Right atrium auricular region (tissue), 2 donors: ENCODE results near the gene RGS12. TPM values are rescaled to one million over a fixed set of nuclear protein-coding genes. Genes with fewer than 3 reads are reported as not detected.

Experiments
- DNase-seq: peaks from one replicate; pipeline ENCODE4 v3.0.0-alpha.2; 2019; ENCODE audit warnings: low spot score
- H3K27ac ChIP-seq, 2 donors: fragments of 200-600 bp; sonication (generic); 1 replicate in 1 of 2; 2 replicates in 1 of 2; pipeline ENCODE4 v1.5.1; 2016 to 2019
- H3K27me3 ChIP-seq, 2 donors: fragments of 200-600 bp; sonication (generic); one replicate each; pipeline versions ENCODE4 v1.5.1 to v1.6.0; 2017 to 2019
- H3K36me3 ChIP-seq: fragments of 200-600 bp; sonication (generic); one replicate; pipeline ENCODE4 v1.5.1; 2016
- H3K4me1 ChIP-seq, 2 donors: fragments of 200-600 bp; sonication (generic); one replicate each; pipeline versions ENCODE4 v1.5.1 to v1.6.0; 2017 to 2019
- H3K4me3 ChIP-seq, 2 donors: fragments of 200-600 bp; sonication (generic); 1 replicate in 1 of 2; 2 replicates in 1 of 2; pipeline ENCODE4 v1.5.1; 2017 to 2019; ENCODE audit warnings: mild to moderate bottlenecking in 1 of 2, moderate library complexity in 1 of 2
- H3K9me3 ChIP-seq, 2 donors: fragments of 200-600 bp; sonication (generic); one replicate each; pipeline ENCODE4 v1.5.1; 2019
- total RNA-seq, 2 donors: library from RNA; depleted of rRNA; stranded (reverse); fragments of >200 nt; gene quantifications; one replicate each; pipeline ENCODE4 v1.1.0, GENCODE V29; 2016
- TF ChIP-seq, protein P1 (sequence below), 2 donors: fragments of 200-600 bp; sonication (generic); IDR thresholded peaks; one replicate each; pipeline ENCODE4 v1.5.1; 2019; ENCODE audit warnings: antibody characterized with exemption in 2 of 2

Gene RGS12
- total RNA-seq, 2 donors from 2014 or later, result 7.0 to 9.9 TPM

DNA sequence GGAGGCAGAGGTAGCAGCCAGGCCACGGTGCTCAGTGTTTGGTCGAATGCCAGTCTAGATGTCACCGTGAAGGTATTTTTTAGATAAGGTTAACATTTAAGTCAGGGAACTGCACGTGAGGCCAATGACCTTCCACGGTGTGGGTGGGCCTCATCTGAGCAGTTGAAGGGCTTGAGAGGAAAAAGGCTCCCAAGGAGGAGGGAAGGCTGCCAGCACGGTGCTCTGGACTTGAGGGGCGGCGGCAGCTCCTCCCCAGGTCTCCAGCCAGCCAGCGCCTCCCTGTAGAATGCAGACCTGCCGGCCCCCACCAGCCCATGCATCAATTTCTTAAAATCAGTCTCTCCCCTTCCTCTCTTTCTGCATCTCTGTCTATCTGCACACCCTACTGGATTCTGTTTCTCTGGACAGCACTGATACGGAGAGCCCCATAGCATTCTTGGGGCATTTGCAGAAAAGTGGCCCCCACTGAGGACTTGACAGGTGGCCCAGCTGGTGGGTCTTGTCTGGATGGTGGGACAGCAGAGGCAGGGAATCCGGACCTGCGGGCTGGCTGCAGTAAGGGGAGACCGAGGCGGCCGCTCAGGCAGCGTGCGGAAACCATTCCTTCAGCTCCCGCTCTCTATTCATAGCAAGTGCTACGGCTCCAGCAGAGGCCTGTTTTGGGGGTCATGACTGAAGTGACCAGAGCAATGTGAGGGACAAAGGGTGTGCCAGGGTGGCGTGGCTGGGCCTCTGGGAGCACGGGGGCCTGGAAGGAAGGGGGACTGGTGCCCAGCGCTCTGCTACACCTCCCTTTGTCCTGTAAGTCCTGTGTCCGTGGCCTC is 7.9 kb upstream of the RGS12 start:
- Histone ChIP-seq H3K27me3 (no peaks in the 10 kb centered on the region), H3K9me3 (no peaks in the 10 kb centered on the region), H3K4me3 (no peak overlapping the region), H3K36me3 (no peaks in the 10 kb centered on the region), H3K4me1 (peaks cover 0 to 16% of the 10 kb centered on the region in 2 donors), H3K27ac (no peak overlapping the region)
- DNase-seq, result no peak
- TF ChIP-seq, protein P1, sequence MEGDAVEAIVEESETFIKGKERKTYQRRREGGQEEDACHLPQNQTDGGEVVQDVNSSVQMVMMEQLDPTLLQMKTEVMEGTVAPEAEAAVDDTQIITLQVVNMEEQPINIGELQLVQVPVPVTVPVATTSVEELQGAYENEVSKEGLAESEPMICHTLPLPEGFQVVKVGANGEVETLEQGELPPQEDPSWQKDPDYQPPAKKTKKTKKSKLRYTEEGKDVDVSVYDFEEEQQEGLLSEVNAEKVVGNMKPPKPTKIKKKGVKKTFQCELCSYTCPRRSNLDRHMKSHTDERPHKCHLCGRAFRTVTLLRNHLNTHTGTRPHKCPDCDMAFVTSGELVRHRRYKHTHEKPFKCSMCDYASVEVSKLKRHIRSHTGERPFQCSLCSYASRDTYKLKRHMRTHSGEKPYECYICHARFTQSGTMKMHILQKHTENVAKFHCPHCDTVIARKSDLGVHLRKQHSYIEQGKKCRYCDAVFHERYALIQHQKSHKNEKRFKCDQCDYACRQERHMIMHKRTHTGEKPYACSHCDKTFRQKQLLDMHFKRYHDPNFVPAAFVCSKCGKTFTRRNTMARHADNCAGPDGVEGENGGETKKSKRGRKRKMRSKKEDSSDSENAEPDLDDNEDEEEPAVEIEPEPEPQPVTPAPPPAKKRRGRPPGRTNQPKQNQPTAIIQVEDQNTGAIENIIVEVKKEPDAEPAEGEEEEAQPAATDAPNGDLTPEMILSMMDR (IDR thresholded peaks at IDR 0.05), result no peak

DNA sequence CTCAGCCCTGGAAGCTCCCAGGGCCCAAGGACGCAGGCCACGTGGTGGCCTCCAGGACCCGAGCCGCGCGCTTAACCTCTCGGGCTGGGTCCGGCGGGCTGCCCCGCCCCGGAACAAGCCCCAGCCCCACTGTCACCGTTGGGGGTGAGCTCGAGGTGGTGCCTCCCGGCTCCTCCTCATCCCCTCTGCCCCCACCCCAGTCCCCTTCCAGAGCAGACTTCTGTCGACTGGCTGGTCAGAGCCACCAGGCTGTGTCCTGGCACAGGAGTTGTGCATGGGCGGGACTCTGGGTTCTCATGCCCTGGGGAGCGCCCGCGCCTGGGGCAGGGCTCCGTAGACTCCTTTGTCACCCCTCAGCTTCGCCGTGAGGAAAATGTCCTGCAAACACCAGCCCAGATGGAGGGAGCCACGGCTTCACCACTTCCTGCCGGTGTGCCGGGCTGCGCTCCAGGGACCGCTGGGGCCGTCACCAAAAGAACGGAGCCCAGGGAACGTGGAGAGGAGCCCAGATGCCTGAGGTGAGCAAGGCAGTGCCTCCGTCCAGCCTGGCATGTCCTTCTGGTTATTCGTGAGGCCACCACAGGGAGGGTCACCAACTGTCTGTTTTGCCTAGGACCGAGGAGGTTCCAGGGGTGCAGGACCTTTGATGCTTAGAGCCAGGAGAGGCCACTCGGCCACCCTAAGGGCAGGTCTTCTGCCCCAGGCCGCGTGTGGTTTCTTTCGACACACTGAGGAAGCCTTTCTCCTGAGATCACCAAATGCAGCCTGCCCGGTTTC is 7.1 kb upstream of the RGS12 start:
- peaks cover 0 to 16% of the 10 kb centered on the region in 2 donors for H3K4me1 ChIP-seq
- no peak overlapping the region for H3K4me3 ChIP-seq
- DNase-seq, result no peak
- H3K27me3 ChIP-seq, result no peaks in the 10 kb centered on the region
- TF ChIP-seq, protein P1 (IDR thresholded peaks at IDR 0.05), result no peak
- no peaks in the 10 kb centered on the region for H3K36me3 ChIP-seq
- H3K9me3 ChIP-seq, result no peaks in the 10 kb centered on the region
- no peak overlapping the region for H3K27ac ChIP-seq

DNA sequence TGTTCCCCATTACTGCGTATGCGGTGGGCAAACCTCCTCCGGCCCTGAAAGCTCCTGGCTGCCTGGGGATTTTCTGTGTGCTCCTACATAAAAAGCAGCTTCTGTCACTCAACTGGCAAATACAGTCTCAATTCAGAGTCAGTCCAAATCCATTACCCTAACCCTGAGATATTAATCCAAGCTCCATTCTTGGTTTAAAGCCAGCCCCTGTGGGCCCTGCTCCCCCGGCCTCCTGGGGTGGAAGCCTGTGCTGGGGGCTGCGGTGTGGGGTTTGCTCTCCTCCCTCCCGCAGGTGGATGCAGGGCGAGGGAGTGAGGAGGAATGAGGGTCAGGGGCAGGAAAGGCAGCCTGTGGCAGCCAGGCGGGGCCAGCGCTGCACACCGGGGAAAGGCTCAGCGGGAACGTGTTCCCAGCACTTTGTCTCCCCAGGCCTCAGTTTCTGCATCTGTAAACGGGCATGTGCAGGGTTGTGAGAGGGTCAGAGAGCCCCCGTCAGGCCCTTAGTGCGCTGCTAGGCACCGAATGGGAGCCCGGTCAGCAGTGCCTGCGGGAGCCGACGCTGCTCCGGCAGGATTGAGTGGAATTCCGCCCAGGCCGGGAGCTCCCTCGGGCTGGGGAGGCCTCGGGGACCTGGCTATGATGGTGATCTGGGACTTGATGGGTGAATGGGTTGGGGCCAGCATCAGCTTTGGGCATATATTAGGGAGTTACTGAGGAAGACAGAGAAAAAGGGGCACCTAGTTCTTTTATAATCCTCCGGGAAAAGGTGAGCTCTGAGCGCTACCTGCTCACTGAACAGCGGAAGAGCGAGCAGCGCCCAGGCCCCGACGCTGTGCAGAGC is 6.3 kb upstream of the RGS12 start:
- TF ChIP-seq, protein P1 (IDR thresholded peaks at IDR 0.05), result no peak
- Histone ChIP-seq H3K36me3 (no peaks in the 10 kb centered on the region), H3K4me3 (no peak overlapping the region), H3K27ac (no peak overlapping the region), H3K27me3 (no peaks in the 10 kb centered on the region), H3K9me3 (no peaks in the 10 kb centered on the region), H3K4me1 (peaks cover 0 to 24% of the 10 kb centered on the region in 2 donors)
- DNase-seq, result no peak

DNA sequence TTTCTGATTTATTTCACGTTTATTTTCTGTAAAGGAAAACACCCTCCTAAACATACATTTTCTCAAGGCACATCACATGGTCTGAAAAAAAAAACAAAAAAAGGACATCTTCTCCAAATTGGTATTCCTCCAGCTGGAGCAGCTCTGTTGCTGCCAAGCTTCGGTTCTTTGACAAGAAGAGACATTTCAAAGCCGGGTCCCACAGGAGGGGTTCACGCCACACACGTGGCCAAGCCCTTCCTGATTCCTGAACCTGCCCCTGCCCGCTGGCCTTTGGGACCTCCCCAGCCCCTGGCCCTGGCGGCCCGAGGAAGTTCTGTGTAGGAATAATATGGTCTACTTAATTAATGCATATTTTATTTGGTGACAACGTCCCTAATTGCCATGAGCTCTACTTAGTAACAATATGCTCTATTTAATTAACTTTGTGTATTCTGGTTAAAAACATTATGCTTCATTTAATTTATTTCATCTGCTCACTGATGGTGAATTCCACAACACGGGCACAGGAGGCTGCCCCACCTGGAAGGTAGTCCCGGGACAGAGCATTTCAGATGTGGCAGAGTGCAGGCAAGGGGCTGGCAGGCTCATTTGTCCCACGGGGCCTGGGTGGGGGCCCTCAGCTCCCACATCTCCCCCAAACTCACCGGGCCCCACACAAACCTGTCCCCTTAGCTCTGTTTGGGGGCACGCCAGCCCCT is 5.4 kb upstream of the RGS12 start:
- no peaks in the 10 kb centered on the region for H3K9me3 ChIP-seq
- H3K36me3 ChIP-seq, result no peaks in the 10 kb centered on the region
- DNase-seq, result no peak
- TF ChIP-seq, protein P1 (IDR thresholded peaks at IDR 0.05), result no peak
- H3K4me1 ChIP-seq, result peaks cover 0 to 28% of the 10 kb centered on the region in 2 donors
- no peaks in the 10 kb centered on the region for H3K27me3 ChIP-seq
- H3K4me3 ChIP-seq, result no peak overlapping the region
- no peak overlapping the region for H3K27ac ChIP-seq

DNA sequence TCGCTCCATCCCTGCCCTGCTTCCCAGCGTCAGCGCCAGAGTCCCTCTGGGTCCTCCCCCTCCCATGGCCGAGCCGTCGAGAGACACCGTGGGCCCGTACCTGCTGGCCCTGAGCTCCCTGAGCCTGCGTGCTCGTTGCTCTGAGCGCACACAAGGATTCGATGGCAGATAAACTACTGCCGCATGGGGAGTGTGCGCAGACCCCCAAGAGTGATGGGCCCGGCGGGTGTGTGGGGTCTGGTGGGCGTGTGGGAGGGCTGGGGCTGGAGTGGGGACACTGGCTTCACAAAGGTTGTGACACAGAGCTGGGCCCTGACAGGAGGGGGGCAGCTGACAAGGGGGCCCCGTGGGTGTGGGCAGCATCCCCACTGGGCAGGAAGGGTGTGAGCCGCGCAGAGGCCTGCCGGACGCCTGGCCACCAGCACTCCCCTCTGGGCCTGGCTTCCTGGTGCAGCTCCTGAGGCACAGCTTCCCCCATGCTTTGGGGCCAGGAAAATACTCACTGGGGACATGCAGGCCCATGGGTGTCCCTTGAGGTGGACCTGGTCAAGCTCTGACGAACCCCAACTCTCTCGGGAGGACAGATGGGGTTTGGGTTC is 4.8 kb upstream of the RGS12 start:
- peaks cover 0 to 28% of the 10 kb centered on the region in 2 donors for H3K4me1 ChIP-seq
- no peak overlapping the region for H3K4me3 ChIP-seq
- H3K36me3 ChIP-seq, result no peaks in the 10 kb centered on the region
- H3K27ac ChIP-seq, result no peak overlapping the region
- H3K27me3 ChIP-seq, result no peaks in the 10 kb centered on the region
- TF ChIP-seq, protein P1 (IDR thresholded peaks at IDR 0.05), result no peak
- DNase-seq, result no peak
- no peaks in the 10 kb centered on the region for H3K9me3 ChIP-seq
